K562 (cell line): ENCODE results near the gene PMP22. TPM values are rescaled to one million over a fixed set of nuclear protein-coding genes. Genes with fewer than 3 reads are reported as not detected.

Source experiments
- CBX2 ChIP-seq: fragments of 200-600 bp; sonication (generic); IDR thresholded peaks from one replicate; pipeline ENCODE4 v1.6.1; 2012; ENCODE audit warnings: mild to moderate bottlenecking, low read length, inconsistent platforms; ENCODE audit not compliant: insufficient read depth, poor library complexity, severe bottlenecking
- CCNT2 ChIP-seq: IDR thresholded peaks from 2 replicates; pipeline ENCODE4 v1.6.1; 2011; ENCODE audit warnings: borderline replicate concordance, low read depth, mild to moderate bottlenecking, moderate library complexity, mixed read lengths, low read length; ENCODE audit not compliant: insufficient read length; ENCODE audit errors: extremely low read depth
- CREB1 ChIP-seq, 2 experiments: sonication (generic) in 1 of 2; formaldehyde crosslinking in 1 of 2; IDR thresholded peaks; 2 replicates each; pipeline versions ENCODE4 v1.6.1 to v1.8.0; 2012 to 2022; ENCODE audit warnings: inconsistent platforms in 1 of 2, mild to moderate bottlenecking in 1 of 2, missing genetic modification reagents in 1 of 2, moderate library complexity in 1 of 2
- GABPA ChIP-seq: fragments of 200-800 bp; sonication (Bioruptor generic); conservative IDR thresholded peaks from 2 replicates; pipeline ENCODE4 v1.6.1; 2016; ENCODE audit warnings: low read depth, missing genetic modification characterization, missing compliant biosample characterization
- GMEB1 ChIP-seq: fragments of 250-450 bp; sonication (Bioruptor Pico); IDR thresholded peaks from 2 replicates; pipeline ENCODE4 v1.4.0; 2020; ENCODE audit warnings: mild to moderate bottlenecking
- ILF3 ChIP-seq: fragments of 450-650 bp; IDR thresholded peaks from 2 replicates; pipeline ENCODE4 v1.6.1; 2018; ENCODE audit warnings: antibody characterized with exemption, mild to moderate bottlenecking, moderate library complexity, borderline replicate concordance
- KLF16 ChIP-seq: IDR thresholded peaks from 2 replicates; pipeline ENCODE4 v1.6.1; 2016; ENCODE audit warnings: antibody characterized with exemption
- NFIC ChIP-seq: fragments of 450-650 bp; IDR thresholded peaks from 2 replicates; pipeline ENCODE4 v1.6.1; 2017; ENCODE audit warnings: mild to moderate bottlenecking, inconsistent platforms
- SAFB2 ChIP-seq: fragments of 200-400 bp; formaldehyde crosslinking; IDR thresholded peaks from 2 replicates; pipeline ENCODE4 v1.6.1; 2018; ENCODE audit warnings: borderline replicate concordance, low read length, low read depth, moderate library complexity; ENCODE audit not compliant: severe bottlenecking
- SMARCA4 ChIP-seq: fragments of 450-650 bp; IDR thresholded peaks from 2 replicates; pipeline ENCODE4 v1.6.1; 2016
- TCF3 ChIP-seq: sonication (generic); formaldehyde crosslinking; IDR thresholded peaks from 2 replicates; pipeline ENCODE4 v1.4.0; 2020; ENCODE audit warnings: mild to moderate bottlenecking, missing genetic modification reagents
- XRCC4 ChIP-seq: IDR thresholded peaks from one replicate; pipeline ENCODE4 v1.6.1; 2011; ENCODE audit not compliant: insufficient read depth, insufficient read length; ENCODE audit errors: extremely low read depth
- ZBTB2 ChIP-seq: fragments of 450-650 bp; IDR thresholded peaks from 2 replicates; pipeline ENCODE4 v1.6.1; 2016; ENCODE audit warnings: antibody characterized with exemption
- ZFPM2 ChIP-seq: fragments of 250-450 bp; sonication (Bioruptor Pico); IDR thresholded peaks from 2 replicates; pipeline ENCODE4 v1.5.1; 2022; ENCODE audit warnings: mild to moderate bottlenecking
- ZNF174 ChIP-seq: fragments of 250-450 bp; sonication (Bioruptor Pico); IDR thresholded peaks from 2 replicates; pipeline ENCODE4 v1.4.0; 2020; ENCODE audit warnings: mild to moderate bottlenecking
- ZNF197 ChIP-seq: fragments of 200-800 bp; sonication (Bioruptor generic); IDR thresholded peaks from 2 replicates; pipeline ENCODE4 v1.6.1; 2016; ENCODE audit warnings: low read depth, missing genetic modification characterization, missing compliant biosample characterization
- ZNF347 ChIP-seq: fragments of 450-650 bp; formaldehyde crosslinking; IDR thresholded peaks from 2 replicates; pipeline ENCODE4 v1.4.0; 2020; ENCODE audit warnings: low read depth, mild to moderate bottlenecking, moderate library complexity
- ZNF444 ChIP-seq: fragments of 250-450 bp; sonication (Bioruptor Pico); IDR thresholded peaks from 2 replicates; pipeline ENCODE4 v1.4.0; 2020; ENCODE audit warnings: mild to moderate bottlenecking, moderate library complexity
- ZNF507 ChIP-seq: conservative IDR thresholded peaks from 2 replicates; pipeline ENCODE4 v1.6.1; 2017; ENCODE audit warnings: missing genetic modification characterization, missing compliant biosample characterization
- ZNF512 ChIP-seq: IDR thresholded peaks from 2 replicates; pipeline ENCODE4 v1.6.1; 2016; ENCODE audit warnings: missing genetic modification characterization, missing compliant biosample characterization
- ZNF699 ChIP-seq: fragments of 250-450 bp; sonication (Bioruptor Pico); IDR thresholded peaks from 2 replicates; pipeline ENCODE4 v1.8.0; 2021; ENCODE audit warnings: mild to moderate bottlenecking, moderate library complexity; ENCODE audit not compliant: insufficient replicate concordance
- ZNF77 ChIP-seq: fragments of 250-450 bp; sonication (Bioruptor Pico); IDR thresholded peaks from 2 replicates; pipeline ENCODE4 v1.5.0; 2020
- ZNF79 ChIP-seq: fragments of 250-450 bp; sonication (Bioruptor Pico); IDR thresholded peaks from 2 replicates; pipeline ENCODE4 v1.4.0; 2020; ENCODE audit warnings: low read depth, mild to moderate bottlenecking, moderate library complexity
- polyA plus RNA-seq, 8 experiments: library from polyadenylated mRNA; depleted of rRNA in 4 of 8; stranded (reverse) in 5 of 8; unstranded in 3 of 8; fragments of >200 nt; fragmentation: Nextera tagmentation in 2 of 8; fragmentation: Illumina TruSeq in 1 of 8; extraction: Ambion mirVana in 2 of 8; extraction: Trizol in 1 of 8; gene quantifications; 2 replicates each; pipeline versions ENCODE4 v1.2.1 to v1.2.3, GENCODE V29; 2011 to 2014; ENCODE audit warnings: inconsistent platforms in 1 of 8, missing spikeins in 1 of 8
- total RNA-seq, 7 experiments: library from RNA; depleted of rRNA in 6 of 7; stranded (reverse); fragments of >200 nt in 6 of 7; fragmentation: Illumina TruSeq in 2 of 7; extraction: Trizol in 2 of 7; gene quantifications; 2 replicates each; pipeline versions ENCODE4 v1.2.1 to v1.2.3, GENCODE V29; 2011 to 2021; ENCODE audit warnings: low replicate concordance in 1 of 7

Gene PMP22
- total and polyA plus RNA-seq, 9 of the 15 experiments (the other 6 are each of a cell fraction or from before 2014, with no cell fraction given) = 12.6 to 62.3 (median 25.8) TPM

GRCh38 chr17:15236281-15237105 is 28.6 kb downstream of the PMP22 start (continued):
- TF ChIP-seq ZNF347 = no peak
- no peak for TF ChIP-seq ZNF699 (CRISPR knock-in tag)
- TF ChIP-seq ZFPM2 (CRISPR knock-in tag) = no peak
- 0 out of 2 replicates have a peak, but pooled peaks have one; percentile 21 for TF ChIP-seq GMEB1
- no peak for TF ChIP-seq CBX2
- no peak for TF ChIP-seq NFIC
- TF ChIP-seq ZBTB2 = no peak
- no peak for TF ChIP-seq XRCC4
- TF ChIP-seq ZNF79 (CRISPR knock-in tag) = no peak
- TF ChIP-seq ZNF512 (tag) = no peak
- no peak for TF ChIP-seq ZNF197 (CRISPR knock-in tag)
- peak; percentile 65 for TF ChIP-seq TCF3
- TF ChIP-seq CCNT2 = no peak
- no peak for TF ChIP-seq ZNF444 (CRISPR knock-in tag)
- no peak for TF ChIP-seq ZNF507 (tag)
- no peak for TF ChIP-seq CREB1 (IDR thresholded peaks at IDR 0.05)
- TF ChIP-seq CREB1 (CRISPR knock-in tag; IDR thresholded peaks at IDR 0.05) = 0 out of 2 replicates have a peak, but pooled peaks have one; percentile 20
- no peak for TF ChIP-seq ILF3
- peak; percentile 56 for TF ChIP-seq SMARCA4
- no peak for TF ChIP-seq ZNF77 (CRISPR knock-in tag)
- TF ChIP-seq ZNF174 (CRISPR knock-in tag) = no peak
- peak; percentile 88 for TF ChIP-seq GABPA (tag)
- no peak for TF ChIP-seq KLF16
- no peak for TF ChIP-seq SAFB2
